SK-N-SH (cell line): Measurements from ENCODE around the gene SLC25A26.

Experiments used
- CTCF ChIP-seq: fragments of 200-600 bp; sonication (generic); IDR thresholded peaks from 2 replicates; pipeline ENCODE4 v1.6.1; 2017; ENCODE audit warnings: antibody characterized with exemption, mild to moderate bottlenecking, moderate library complexity
- GABPA ChIP-seq: IDR thresholded peaks from 2 replicates; pipeline ENCODE4 v1.4.0; 2012; ENCODE audit warnings: low read depth, mild to moderate bottlenecking
- POLR2AphosphoS5 ChIP-seq: IDR thresholded peaks from 2 replicates; pipeline ENCODE4 v1.6.1; 2012; ENCODE audit warnings: low read depth, low read length
- RAD21 ChIP-seq: IDR thresholded peaks from 2 replicates; pipeline ENCODE4 v1.6.1; 2012; ENCODE audit warnings: mild to moderate bottlenecking, low read length
- RFX5 ChIP-seq: IDR thresholded peaks from 2 replicates; pipeline ENCODE4 v1.6.1; 2012; ENCODE audit warnings: mild to moderate bottlenecking, improper control_type of control experiment, low read length
- ZBTB33 ChIP-seq: IDR thresholded peaks from 2 replicates; pipeline ENCODE4 v1.4.0; 2012; ENCODE audit warnings: low read depth, borderline replicate concordance

DNA sequence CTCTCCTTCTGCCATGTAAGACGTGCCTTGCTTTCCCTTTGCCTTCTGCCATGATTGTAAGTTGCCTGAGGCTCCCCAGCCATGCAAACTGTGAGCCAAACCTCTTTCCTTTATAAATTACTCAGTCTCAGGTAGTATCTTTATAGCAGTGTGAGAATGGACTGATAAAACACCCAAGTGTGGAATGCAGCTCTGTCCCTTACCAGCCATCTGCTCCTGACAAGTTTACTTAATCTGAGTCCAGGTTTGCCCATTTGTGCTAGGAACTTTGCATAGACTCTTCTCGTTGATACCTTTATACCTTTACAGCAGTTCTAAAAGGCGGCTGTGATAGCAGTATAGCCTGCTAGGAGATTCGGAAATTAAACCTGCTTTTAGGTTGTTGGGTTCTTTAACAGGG, 48.1 kb downstream of the SLC25A26 start:
- TF ChIP-seq RAD21 (no peak), RFX5 (no peak), GABPA (no peak), ZBTB33 (no peak), CTCF (no peak), POLR2AphosphoS5 (no peak)
